H1 (cell line): ENCODE data around the gene SNRPA1. TPM values are rescaled to one million over a fixed set of nuclear protein-coding genes. Genes with fewer than 3 reads are reported as not detected.
A peak's percentile ranks its signal among the peaks of the same experiment; 100 is the strongest.

Source experiments
- CTCF ChIA-PET: fragments of 300-600 bp; sonication (Branson Sonifier 250); formaldehyde crosslinking; loops from one replicate; lab custom pipeline; 2021; ENCODE audit not compliant: partially characterized antibody; lab: Charles Lee
- POLR2A ChIA-PET: fragments of 300-600 bp; sonication (Branson Sonifier 250); formaldehyde crosslinking; loops from one replicate; lab custom pipeline; 2021; ENCODE audit warnings: inconsistent platforms; ENCODE audit not compliant: partially characterized antibody; lab: Charles Lee
- DNase-seq, 2 experiments: peaks; one replicate each; pipeline versions ENCODE4 v3.0.0 to v3.0.0-alpha.2; 2010 to 2022; ENCODE audit warnings: low spot score in 2 of 2, low read depth in 1 of 2, mixed read lengths in 1 of 2
- FAIRE-seq: peaks from 2 replicates; lab custom pipeline; 2011; peaks lifted over from hg19 to GRCh38; lab: Jason Lieb, UNC
- H2AFZ ChIP-seq: 2 replicates; pipeline ENCODE4 v1.8.1; 2012; ENCODE audit warnings: low read length, inconsistent platforms
- H2AK5ac ChIP-seq: 2 replicates; pipeline ENCODE4 v1.6.1; 2013; ENCODE audit warnings: low read depth, low read length
- H2BK120ac ChIP-seq: replicated peaks from 2 replicates; pipeline ENCODE3; 2013; ENCODE audit warnings: low read depth, low read length, inconsistent platforms
- H2BK12ac ChIP-seq: 2 replicates; pipeline ENCODE4 v1.6.1; 2013; ENCODE audit warnings: low read depth, low read length
- H2BK15ac ChIP-seq: 2 replicates; pipeline ENCODE4 v1.6.1; 2013; ENCODE audit warnings: low read length
- H2BK20ac ChIP-seq: 2 replicates; pipeline ENCODE4 v1.6.1; 2013; ENCODE audit warnings: low read length
- H2BK5ac ChIP-seq: 2 replicates; pipeline ENCODE4 v1.6.1; 2013; ENCODE audit warnings: low read depth, low read length
- H3K14ac ChIP-seq: 2 replicates; pipeline ENCODE4 v1.6.1; 2013; ENCODE audit warnings: inconsistent platforms; ENCODE audit not compliant: insufficient read length
- H3K18ac ChIP-seq: 2 replicates; pipeline ENCODE4 v1.6.1; 2013; ENCODE audit warnings: low read length; ENCODE audit errors: extremely low read depth
- H3K23ac ChIP-seq: 2 replicates; pipeline ENCODE4 v1.6.1; 2013; ENCODE audit warnings: inconsistent platforms; ENCODE audit not compliant: insufficient read length
- H3K23me2 ChIP-seq: 2 replicates; pipeline ENCODE4 v1.6.1; 2013; ENCODE audit warnings: low read depth, low read length
- H3K27ac ChIP-seq: 2 replicates; pipeline ENCODE4 v1.6.1; 2011; ENCODE audit warnings: low read depth, low read length, inconsistent platforms
- H3K27me3 ChIP-seq, 4 experiments: replicated peaks in 1 of 4; 1 replicate in 1 of 4; 2 replicates in 3 of 4; pipeline versions ENCODE4 v1.6.1 to v1.8.1; 2011 to 2013; ENCODE audit warnings: low read length in 3 of 4, mild to moderate bottlenecking in 3 of 4, inconsistent platforms in 2 of 4, mixed read lengths in 2 of 4, moderate library complexity in 1 of 4; ENCODE audit not compliant: control insufficient read depth in 3 of 4, insufficient read depth in 3 of 4; ENCODE audit errors: extremely low read depth in 1 of 4
- H3K36me3 ChIP-seq, 4 experiments: 2 replicates each; pipeline versions ENCODE4 v1.6.1 to v1.8.1; 2011 to 2013; ENCODE audit warnings: mild to moderate bottlenecking in 4 of 4, low read length in 3 of 4, moderate library complexity in 2 of 4, control low read depth in 1 of 4, inconsistent platforms in 1 of 4; ENCODE audit not compliant: insufficient read depth in 4 of 4, control insufficient read depth in 2 of 4
- H3K4ac ChIP-seq: replicated peaks from 2 replicates; pipeline ENCODE3; 2013; ENCODE audit warnings: low read length, low read depth, mixed read lengths, inconsistent platforms; ENCODE audit not compliant: insufficient read length
- H3K4me1 ChIP-seq, 4 experiments: replicated peaks in 1 of 4; 1 replicate in 1 of 4; 2 replicates in 3 of 4; pipeline versions ENCODE4 v1.6.1 to v1.8.1; 2011 to 2013; ENCODE audit warnings: low read length in 3 of 4, inconsistent platforms in 2 of 4, mixed read lengths in 1 of 4; ENCODE audit not compliant: insufficient read depth in 4 of 4, control insufficient read depth in 3 of 4
- H3K4me2 ChIP-seq, 2 experiments: 2 replicates each; pipeline versions ENCODE4 v1.6.1 to v1.8.1; 2011 to 2013; ENCODE audit warnings: low read depth in 2 of 2, low read length in 2 of 2, control low read depth in 1 of 2, inconsistent platforms in 1 of 2, mild to moderate bottlenecking in 1 of 2; ENCODE audit not compliant: insufficient read depth in 1 of 2
- H3K4me3 ChIP-seq, 4 experiments: fragments of 200-600, 300-600 bp in 1 of 4; sonication (generic), shearing (Covaris generic), sonication (Bioruptor Twin) in 1 of 4; 2 replicates each; pipeline versions ENCODE4 v1.5.1 to v1.8.1; 2011 to 2016; ENCODE audit warnings: low read length in 4 of 4, low read depth in 3 of 4, control low read depth in 2 of 4, inconsistent platforms in 2 of 4, mild to moderate bottlenecking in 2 of 4, mixed read lengths in 1 of 4, moderate library complexity in 1 of 4; ENCODE audit not compliant: insufficient read depth in 2 of 4; ENCODE audit errors: extremely low read depth in 1 of 4
- H3K56ac ChIP-seq: replicated peaks from 2 replicates; pipeline ENCODE3; 2013; ENCODE audit warnings: low read depth, mild to moderate bottlenecking, mixed read lengths, low read length, inconsistent platforms; ENCODE audit not compliant: insufficient read length
- H3K79me1 ChIP-seq: 2 replicates; pipeline ENCODE4 v1.6.1; 2013; ENCODE audit warnings: low read depth, low read length, control low read depth
- H3K79me2 ChIP-seq, 2 experiments: 2 replicates each; pipeline versions ENCODE4 v1.6.1 to v1.8.1; 2012 to 2013; ENCODE audit warnings: low read length in 2 of 2, mild to moderate bottlenecking in 2 of 2, inconsistent platforms in 1 of 2; ENCODE audit not compliant: insufficient read depth in 2 of 2, control insufficient read depth in 1 of 2
- H3K9ac ChIP-seq, 4 experiments: replicated peaks in 1 of 4; 1 replicate in 1 of 4; 2 replicates in 3 of 4; pipeline versions ENCODE4 v1.6.1 to v1.8.1; 2011 to 2013; ENCODE audit warnings: low read depth in 3 of 4, low read length in 3 of 4, control low read depth in 2 of 4, mild to moderate bottlenecking in 2 of 4, moderate library complexity in 2 of 4, inconsistent platforms in 1 of 4; ENCODE audit errors: extremely low read depth in 1 of 4
- H3K9me3 ChIP-seq, 2 experiments: 2 replicates each; pipeline versions ENCODE4 v1.6.1 to v1.8.1; 2012 to 2013; ENCODE audit warnings: mild to moderate bottlenecking in 2 of 2, moderate library complexity in 2 of 2, control low read depth in 1 of 2, inconsistent platforms in 1 of 2, low read depth in 1 of 2, low read length in 1 of 2, mixed read lengths in 1 of 2; ENCODE audit not compliant: insufficient read depth in 2 of 2
- H4K20me1 ChIP-seq, 2 experiments: replicated peaks in 1 of 2; 2 replicates each; pipeline versions ENCODE3 to v1.8.1; 2011 to 2013; ENCODE audit warnings: inconsistent platforms in 2 of 2, low read length in 2 of 2, mild to moderate bottlenecking in 1 of 2; ENCODE audit not compliant: insufficient read depth in 2 of 2, control insufficient read depth in 1 of 2
- H4K5ac ChIP-seq: 2 replicates; pipeline ENCODE4 v1.6.1; 2013; ENCODE audit warnings: low read length, low read depth, mixed read lengths, inconsistent platforms; ENCODE audit not compliant: insufficient read length
- H4K8ac ChIP-seq: 2 replicates; pipeline ENCODE4 v1.8.0; 2013; ENCODE audit warnings: mild to moderate bottlenecking, moderate library complexity, low read length, inconsistent platforms; ENCODE audit not compliant: insufficient read depth; ENCODE audit errors: extremely low read depth
- H4K91ac ChIP-seq: replicated peaks from 2 replicates; pipeline ENCODE3; 2013; ENCODE audit warnings: low read length, mixed read lengths, inconsistent platforms; ENCODE audit not compliant: insufficient read length
- CEBPB ChIP-seq: IDR thresholded peaks from 2 replicates; pipeline ENCODE4 v1.6.1; 2012; ENCODE audit warnings: low read depth, low read length
- WGBS, 2 experiments: shearing (Covaris generic) in 1 of 2; methylation state at CpG; one replicate each; pipeline versions ENCODE4 v1.1.6 to v1.1.7; 2013 to 2015; ENCODE audit warnings: low lambda C conversion rate in 2 of 2, mixed read lengths in 2 of 2, inconsistent platforms in 1 of 2, low coverage in 1 of 2, missing lambda C conversion rate in 1 of 2; ENCODE audit not compliant: insufficient replicate concordance in 2 of 2, insufficient coverage in 1 of 2, insufficient read length in 1 of 2; ENCODE audit errors: extremely low coverage in 1 of 2, missing lambda C conversion rate in 1 of 2; 5-methylcytosine and 5-hydroxymethylcytosine counted together
- polyA plus RNA-seq, 7 experiments: library from polyadenylated mRNA; depleted of rRNA in 3 of 7; stranded (reverse) in 5 of 7; unstranded in 2 of 7; fragments of >200 nt in 5 of 7; fragments of 200-250 nt in 2 of 7; gene quantifications; 1 replicate in 5 of 7; 2 replicates in 1 of 7; 4 replicates in 1 of 7; pipeline versions ENCODE4 v1.2.1 to v1.2.3, GENCODE V29; 2011 to 2013; ENCODE audit warnings: missing spikeins in 2 of 7, mixed read lengths in 2 of 7
- total RNA-seq: library from RNA; stranded (reverse); fragmentation: NEBNext Ultra II Directional; extraction: Animal tissue kit (Norgen Biotek cat#: 25700); gene quantifications from 2 replicates; pipeline ENCODE4 v1.2.1, GENCODE V29; 2021

The SNRPA1 gene
- total and polyA plus RNA-seq, 2 of the 8 experiments (the other 6 are each of a cell fraction or from before 2014, with no cell fraction given) = 140 to 221 TPM

GRCh38 chr15:101308604-101309435 lies 13.8 kb upstream of the SNRPA1 start:
- Histone ChIP-seq H4K91ac (no peak overlapping the region), H3K56ac (no peak overlapping the region), H3K27me3 (no peaks in the 10 kb centered on the region), H3K4me2 (no peak overlapping the region), H3K79me2 (no peaks in the 10 kb centered on the region), H3K18ac (no peak overlapping the region), H3K4ac (no peak overlapping the region), H3K14ac (no peak overlapping the region), H3K79me1 (no peaks in the 10 kb centered on the region), H3K9ac (no peak overlapping the region), H3K23ac (no peak overlapping the region), H3K4me3 (no peak overlapping the region), H2BK15ac (peak overlapping the region; percentile 88; the same call in 1 of the 2 replicates), H4K20me1 (no peaks in the 10 kb centered on the region), H3K23me2 (no peaks in the 10 kb centered on the region), H4K8ac (no peak overlapping the region; the same call in 1 of the 2 replicates), H3K4me1 (peaks cover 0 to 5% (median 0%) of the 10 kb centered on the region in 4 experiments; a peak in 1 of 7 replicates), H3K36me3 (no peaks in the 10 kb centered on the region), H3K9me3 (no peaks in the 10 kb centered on the region), H2AK5ac (no peak overlapping the region), H3K27ac (no peak overlapping the region), H2BK20ac (no peak overlapping the region), H2AFZ (no peak overlapping the region), H2BK120ac (no peak overlapping the region), H2BK12ac (no peak overlapping the region), H2BK5ac (no peak overlapping the region), H4K5ac (no peak overlapping the region)
- ChIA-PET CTCF (interaction anchor here (1.1 to 9.4 kb wide), 7 partner anchors 9 to 332 kb away, joined by 3 to 94 read pairs (median 3); no protein-coding TSS in a partner anchor), POLR2A (interaction anchor here (1.2 kb wide), 1 partner anchor 315 kb away, joined by 3 read pairs; no protein-coding TSS in a partner anchor)
- 88% methylated on average over 20 of the region's 20 CpGs; no CpG with 5 or more reads in 1 of the 2 experiments for WGBS, 2 experiments
- no peak for TF ChIP-seq CEBPB
- DNase-seq = no peak
- FAIRE-seq = no peak
